Measurements from ENCODE around the gene ZNF654. TPM values are rescaled to one million over a fixed set of nuclear protein-coding genes. Genes with fewer than 3 reads are reported as not detected.

The ZNF654 gene
- total and polyA plus RNA-seq, 9 of the 15 experiments (the other 6 are each of a cell fraction or from before 2014, with no cell fraction given), result 2.4 to 8.6 (median 5.1) TPM

DNA sequence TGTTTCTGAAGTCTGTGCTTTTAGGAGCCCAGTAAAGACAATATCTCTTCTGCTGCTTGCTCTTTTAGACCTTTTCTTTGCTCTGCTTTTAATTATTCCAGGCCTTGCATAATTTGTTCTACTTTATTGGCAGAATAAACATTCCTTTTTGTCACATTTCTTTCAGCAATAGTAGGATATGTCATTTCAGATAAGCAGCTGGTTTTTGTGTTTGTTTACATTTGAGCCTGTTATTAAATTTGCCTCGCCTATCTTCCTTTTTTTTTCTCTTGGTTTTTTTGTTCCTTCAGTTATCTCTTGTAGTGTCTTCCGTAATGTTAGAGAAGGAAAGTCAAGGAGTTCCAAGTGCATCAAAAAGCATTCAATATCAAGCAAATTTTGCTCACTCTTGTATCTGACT is 16.4 kb downstream of the ZNF654 start:
- Histone ChIP-seq H3K27ac (ENCODE audit: extremely low read depth, low read depth, low read length) (peak overlapping the region; percentile 29; the same call in 1 of the 3 replicates), H3K36me3 (ENCODE audit: control insufficient read depth, insufficient read depth, low read length) (0 out of 3 replicates have a peak, but pooled peaks cover 3% of the 10 kb centered on the region), H3K9me3 (replicated peaks; ENCODE audit: control insufficient read depth, insufficient read depth, low read depth, low read length) (no peaks in the 10 kb centered on the region), H3K4me2 (ENCODE audit: insufficient read depth, low read length) (peak overlapping the region; percentile 48), H3K27me3 (ENCODE audit: control insufficient read depth in 2 of 2, insufficient read depth in 2 of 2, low read length in 2 of 2) (no peaks in the 10 kb centered on the region), H3K9me1 (ENCODE audit: control insufficient read depth, insufficient read depth, low read length) (no peaks in the 10 kb centered on the region), H2AFZ (ENCODE audit: low read depth, low read length) (no peak overlapping the region), H3K4me3 (no peak overlapping the region), H4K20me1 (replicated peaks; ENCODE audit: control insufficient read depth, insufficient read depth, low read length) (no peaks in the 10 kb centered on the region; the same call in 1 of the 2 replicates), H3K4me1 (replicated peaks in 1 of 2; ENCODE audit: control insufficient read depth in 2 of 2, insufficient read depth in 2 of 2, low read length in 2 of 2) (peaks cover 3 to 22% of the 10 kb centered on the region in 2 experiments; a peak in 4 of 5 replicates), H3K79me2 (ENCODE audit: control insufficient read depth, insufficient read depth, low read length) (peaks cover 90% of the 10 kb centered on the region), H3K9ac (ENCODE audit: insufficient read depth in 1 of 2, low read depth in 2 of 2, low read length in 2 of 2) (0 out of 4 replicates have a peak overlapping the region, but pooled peaks of 1 of the 2 experiments have one; percentile 0)
- BruUV-seq (replicated peaks), result no TSS peak
- peak; percentile 32 for ATAC-seq
- FAIRE-seq, result no peak
- POLR2A ChIA-PET, result interaction anchor here (0.6 to 1.0 kb wide), 2 partner anchors 8 to 74 kb away, joined by 3 to 4 read pairs; no protein-coding TSS in a partner anchor
- intact Hi-C loops (cut with micrococcal nuclease) (no loop called here), in situ Hi-C loops (cut with MboI) (no loop called here)
- no peak for DNase-seq (ENCODE audit: extremely low read depth in 1 of 4, low spot score in 3 of 4)
- 6% methylated on average over 2 of the region's 2 CpGs for WGBS (ENCODE audit: insufficient coverage, low coverage, missing lambda C conversion rate)
- CTCF ChIA-PET (ENCODE audit: low intra/inter-chr PET ratio), result no interaction called here
- TF ChIP-seq ZNF384 (IDR thresholded peaks at IDR 0.05; ENCODE audit: low read depth, low read length) (peak; percentile 68), FOXA3 (CRISPR knock-in tag; conservative IDR thresholded peaks at IDR 0.05 in 1 of 2, IDR thresholded peaks at IDR 0.05 in 1 of 2) (peak in 1 of 2 experiments; percentile 64; a peak in 2 of 4 replicates), CCNT2 (IDR thresholded peaks at IDR 0.05; ENCODE audit: borderline replicate concordance, extremely low read depth, insufficient read length, low read depth, low read length) (peak; percentile 18), TAL1 (IDR thresholded peaks at IDR 0.05) (peak; percentile 61; the same call in 1 of the 2 replicates), TCF3 (CRISPR knock-in tag; IDR thresholded peaks at IDR 0.05) (peak; percentile 57), ZNF584 (CRISPR knock-in tag; IDR thresholded peaks at IDR 0.05; ENCODE audit: low read depth) (no peak), TEAD4 (IDR thresholded peaks at IDR 0.05; ENCODE audit: low read length) (peak; percentile 35; the same call in 1 of the 2 replicates), TEAD4 (CRISPR knock-in tag; IDR thresholded peaks at IDR 0.05; ENCODE audit: borderline replicate concordance) (no peak), CBFA2T3 (IDR thresholded peaks at IDR 0.05) (peak; percentile 54; the same call in 1 of the 2 replicates), MEIS2 (IDR thresholded peaks at IDR 0.05; ENCODE audit: partially characterized antibody) (peak; percentile 89), EP300 (IDR thresholded peaks at IDR 0.05; ENCODE audit: low read length) (peak; percentile 36; the same call in 1 of the 2 replicates), TAF15 (IDR thresholded peaks at IDR 0.05; ENCODE audit: low read depth, low read length) (no peak), SETDB1 (IDR thresholded peaks at IDR 0.05; ENCODE audit: low read length) (no peak), SMARCA4 (IDR thresholded peaks at IDR 0.05) (peak; percentile 60; the same call in 1 of the 2 replicates), FOXA1 (IDR thresholded peaks at IDR 0.05; ENCODE audit: borderline replicate concordance) (0 out of 2 replicates have a peak, but pooled peaks have one; percentile 53), ZNF717 (CRISPR knock-in tag; IDR thresholded peaks at IDR 0.05) (no peak), PURB (CRISPR knock-in tag; IDR thresholded peaks at IDR 0.05; ENCODE audit: low read depth) (no peak)
- TF ChIP-seq, protein P1, sequence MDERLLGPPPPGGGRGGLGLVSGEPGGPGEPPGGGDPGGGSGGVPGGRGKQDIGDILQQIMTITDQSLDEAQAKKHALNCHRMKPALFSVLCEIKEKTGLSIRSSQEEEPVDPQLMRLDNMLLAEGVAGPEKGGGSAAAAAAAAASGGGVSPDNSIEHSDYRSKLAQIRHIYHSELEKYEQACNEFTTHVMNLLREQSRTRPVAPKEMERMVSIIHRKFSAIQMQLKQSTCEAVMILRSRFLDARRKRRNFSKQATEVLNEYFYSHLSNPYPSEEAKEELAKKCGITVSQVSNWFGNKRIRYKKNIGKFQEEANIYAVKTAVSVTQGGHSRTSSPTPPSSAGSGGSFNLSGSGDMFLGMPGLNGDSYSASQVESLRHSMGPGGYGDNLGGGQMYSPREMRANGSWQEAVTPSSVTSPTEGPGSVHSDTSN (CRISPR knock-in tag; IDR thresholded peaks at IDR 0.05; ENCODE audit: low read depth), result no peak
- TF ChIP-seq, protein P1 (tag; conservative IDR thresholded peaks at IDR 0.05; ENCODE audit: low read depth), result 0 out of 2 replicates have a peak, but pooled peaks have one; percentile 31
- TF ChIP-seq, protein P2, sequence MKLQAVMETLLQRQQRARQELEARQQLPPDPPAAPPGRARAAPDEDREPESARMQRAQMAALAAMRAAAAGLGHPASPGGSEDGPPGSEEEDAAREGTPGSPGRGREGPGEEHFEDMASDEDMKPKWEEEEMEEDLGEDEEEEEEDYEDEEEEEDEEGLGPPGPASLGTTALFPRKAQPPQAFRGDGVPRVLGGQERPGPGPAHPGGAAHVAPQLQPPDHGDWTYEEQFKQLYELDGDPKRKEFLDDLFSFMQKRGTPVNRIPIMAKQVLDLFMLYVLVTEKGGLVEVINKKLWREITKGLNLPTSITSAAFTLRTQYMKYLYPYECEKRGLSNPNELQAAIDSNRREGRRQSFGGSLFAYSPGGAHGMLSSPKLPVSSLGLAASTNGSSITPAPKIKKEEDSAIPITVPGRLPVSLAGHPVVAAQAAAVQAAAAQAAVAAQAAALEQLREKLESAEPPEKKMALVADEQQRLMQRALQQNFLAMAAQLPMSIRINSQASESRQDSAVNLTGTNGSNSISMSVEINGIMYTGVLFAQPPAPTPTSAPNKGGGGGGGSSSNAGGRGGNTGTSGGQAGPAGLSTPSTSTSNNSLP (IDR thresholded peaks at IDR 0.05; ENCODE audit: borderline replicate concordance, low read depth, low read length), result peak; percentile 55; the same call in 1 of the 2 replicates

Measured in K562 (cell line).